Right lobe of liver (tissue), 4 donors: Measurements from ENCODE around the gene NIPSNAP2.

Source experiments
- CTCF ChIP-seq, 4 donors: fragments of 200-600 bp in 3 of 4; fragments of 450-650 bp in 1 of 4; IDR thresholded peaks; one replicate each; pipeline versions ENCODE4 v1.5.1 to v1.8.0; 2016 to 2022; ENCODE audit warnings: antibody characterized with exemption in 4 of 4, mild to moderate bottlenecking in 2 of 4
- POLR2A ChIP-seq: fragments of 450-650 bp; IDR thresholded peaks from one replicate; pipeline ENCODE4 v1.6.1; 2017; ENCODE audit warnings: antibody characterized with exemption, mild to moderate bottlenecking
- donor health status: DM: no; HTN: no; CAD: no.
- donor health status: DM: no; HTN: no; CAD: no.
- donor health status: DM: no; HTN: yes; CAD: no.

- TF ChIP-seq CTCF (IDR thresholded peaks at IDR 0.05) (no peak), POLR2A (peak; percentile 74)
Observed at GRCh38 chr7:55951637-55952351, 12.6 kb upstream of the NIPSNAP2 start, which contains the start of gene MRPS17.
